Activated CD8-positive, alpha-beta T cell treated with anti-CD3 and anti-CD28 coated beads for 36 hours (primary cell): ENCODE results near the gene USP17L28. TPM values are rescaled to one million over a fixed set of nuclear protein-coding genes. Genes with fewer than 3 reads are reported as not detected.
"Not testable (repeated sequence)": the region's sequence is repeated elsewhere in the genome, so short reads cannot be mapped to it uniquely, and the experiment has no call there.

Source experiments
- ATAC-seq: fragments of 200-7000 bp; cut with Tn5 transposase; one replicate; pipeline ENCODE4 v1.10.0; 2021; ENCODE audit warnings: mild to moderate bottlenecking, moderate library complexity
- CTCF ChIA-PET: fragments of 350-600 bp; sonication (Branson Sonifier 250); formaldehyde crosslinking; loops from one replicate; lab custom pipeline; 2021; ENCODE audit warnings: antibody characterized with exemption; lab: Charles Lee
- POLR2A ChIA-PET: fragments of 350-600 bp; sonication (Branson Sonifier 250); formaldehyde crosslinking; loops from one replicate; lab custom pipeline; 2021; ENCODE audit warnings: antibody characterized with exemption; lab: Charles Lee
- DNase-seq: peaks from one replicate; pipeline ENCODE4 v3.0.0-alpha.2; 2020
- H3K27ac Mint-ChIP-seq: one replicate; pipeline ENCODE4 v1.8.0; 2021; ENCODE audit warnings: mild to moderate bottlenecking, mixed read lengths
- H3K27me3 Mint-ChIP-seq: one replicate; pipeline ENCODE4 v1.8.0; 2021; ENCODE audit warnings: mixed read lengths
- H3K36me3 Mint-ChIP-seq: one replicate; pipeline ENCODE4 v1.8.0; 2021; ENCODE audit warnings: low read depth, mixed read lengths
- H3K4me1 Mint-ChIP-seq: one replicate; pipeline ENCODE4 v1.8.0; 2021; ENCODE audit warnings: low read depth, mixed read lengths
- H3K4me3 Mint-ChIP-seq: one replicate; pipeline ENCODE4 v1.8.0; 2021; ENCODE audit warnings: mild to moderate bottlenecking, moderate library complexity, mixed read lengths
- H3K9me3 Mint-ChIP-seq: one replicate; pipeline ENCODE4 v1.8.0; 2021; ENCODE audit warnings: mixed read lengths
- intact Hi-C: fragments of 100-400 bp; cut with micrococcal nuclease; formaldehyde crosslinking; loops from one replicate; pipeline ENCODE4 v1.10.0; 2022
- total RNA-seq, 2 experiments: library from RNA; stranded (reverse); gene quantifications; one replicate each; pipeline ENCODE4 v1.2.3, GENCODE V29; 2021
- TF ChIP-seq, protein P1 (sequence below): fragments of 200-600 bp; IDR thresholded peaks from one replicate; pipeline ENCODE4 v1.8.0; 2022; ENCODE audit warnings: antibody characterized with exemption, mild to moderate bottlenecking

USP17L28 gene
- total RNA-seq, 2 experiments from 2014 or later, result not detected

DNA sequence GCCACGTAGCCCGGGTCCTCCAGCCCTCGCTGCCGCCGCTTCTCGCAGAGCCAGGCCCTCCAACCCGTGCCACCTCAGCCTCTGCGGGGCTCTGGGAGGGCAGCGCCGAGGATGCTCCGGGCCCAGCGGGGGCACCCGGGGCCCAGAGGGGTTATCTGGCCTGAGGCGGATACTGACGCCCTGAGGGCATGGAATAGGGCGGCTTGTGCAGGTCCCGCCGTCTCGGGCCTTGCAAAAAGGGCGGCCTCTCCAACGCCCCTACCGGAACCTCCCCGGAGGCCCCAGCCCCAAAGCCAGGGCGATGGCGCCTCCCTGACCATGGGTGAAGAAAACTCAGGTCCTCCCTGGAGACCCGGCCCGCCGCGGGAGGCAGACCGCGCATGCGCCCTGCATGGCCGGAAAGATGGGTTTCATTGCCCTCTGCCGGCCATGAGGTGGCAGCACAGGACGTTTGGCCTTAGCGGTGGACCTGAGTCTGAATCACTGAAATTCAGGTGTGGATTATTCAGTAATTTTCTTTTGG lies 32.4 kb downstream of the USP17L28 start:
- TF ChIP-seq, protein P1, sequence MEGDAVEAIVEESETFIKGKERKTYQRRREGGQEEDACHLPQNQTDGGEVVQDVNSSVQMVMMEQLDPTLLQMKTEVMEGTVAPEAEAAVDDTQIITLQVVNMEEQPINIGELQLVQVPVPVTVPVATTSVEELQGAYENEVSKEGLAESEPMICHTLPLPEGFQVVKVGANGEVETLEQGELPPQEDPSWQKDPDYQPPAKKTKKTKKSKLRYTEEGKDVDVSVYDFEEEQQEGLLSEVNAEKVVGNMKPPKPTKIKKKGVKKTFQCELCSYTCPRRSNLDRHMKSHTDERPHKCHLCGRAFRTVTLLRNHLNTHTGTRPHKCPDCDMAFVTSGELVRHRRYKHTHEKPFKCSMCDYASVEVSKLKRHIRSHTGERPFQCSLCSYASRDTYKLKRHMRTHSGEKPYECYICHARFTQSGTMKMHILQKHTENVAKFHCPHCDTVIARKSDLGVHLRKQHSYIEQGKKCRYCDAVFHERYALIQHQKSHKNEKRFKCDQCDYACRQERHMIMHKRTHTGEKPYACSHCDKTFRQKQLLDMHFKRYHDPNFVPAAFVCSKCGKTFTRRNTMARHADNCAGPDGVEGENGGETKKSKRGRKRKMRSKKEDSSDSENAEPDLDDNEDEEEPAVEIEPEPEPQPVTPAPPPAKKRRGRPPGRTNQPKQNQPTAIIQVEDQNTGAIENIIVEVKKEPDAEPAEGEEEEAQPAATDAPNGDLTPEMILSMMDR, result peak; percentile 75
- H3K27me3 Mint-ChIP-seq, H3K27ac Mint-ChIP-seq, intact Hi-C loops, POLR2A ChIA-PET, H3K9me3 Mint-ChIP-seq, H3K36me3 Mint-ChIP-seq, H3K4me1 Mint-ChIP-seq: not testable (repeated sequence)
- CTCF ChIA-PET, result interaction anchor here (0.6 kb wide), 1 partner anchor 380 kb away, joined by 3 read pairs; no protein-coding TSS in a partner anchor
- H3K4me3 Mint-ChIP-seq, result peak overlapping the region; percentile 53
- ATAC-seq (peak; percentile 61), DNase-seq (peak; percentile 76)

DNA sequence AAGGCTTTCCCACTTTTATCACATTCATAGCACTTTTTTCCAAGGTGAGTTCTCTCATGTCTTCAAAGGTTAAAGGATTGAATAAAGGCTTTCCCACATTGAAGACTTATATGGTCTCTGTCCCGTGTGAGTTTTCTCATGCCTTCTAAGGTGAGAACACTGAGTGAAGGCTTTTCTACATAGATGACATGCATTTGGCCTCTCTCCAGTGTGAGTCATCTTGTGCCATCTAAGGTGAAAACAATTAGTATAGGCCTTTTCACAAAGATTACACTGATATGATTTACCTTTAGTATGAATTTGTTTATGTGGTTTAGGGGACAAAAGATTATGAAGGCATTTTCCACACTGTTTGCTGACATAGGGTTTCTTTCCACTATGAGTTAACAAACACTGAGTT lies 35.4 kb downstream of the USP17L28 start:
- Mint-ChIP-seq H3K36me3 (no peaks in the 10 kb centered on the region), H3K4me1 (no peaks in the 10 kb centered on the region), H3K4me3 (no peak overlapping the region), H3K9me3 (no peaks in the 10 kb centered on the region), H3K27me3 (no peaks in the 10 kb centered on the region), H3K27ac (no peak overlapping the region)
- ChIA-PET POLR2A (no interaction called here), CTCF (no interaction called here)
- intact Hi-C loops, result no loop called here
- ATAC-seq (no peak), DNase-seq (no peak)
- TF ChIP-seq, protein P1, result no peak

DNA sequence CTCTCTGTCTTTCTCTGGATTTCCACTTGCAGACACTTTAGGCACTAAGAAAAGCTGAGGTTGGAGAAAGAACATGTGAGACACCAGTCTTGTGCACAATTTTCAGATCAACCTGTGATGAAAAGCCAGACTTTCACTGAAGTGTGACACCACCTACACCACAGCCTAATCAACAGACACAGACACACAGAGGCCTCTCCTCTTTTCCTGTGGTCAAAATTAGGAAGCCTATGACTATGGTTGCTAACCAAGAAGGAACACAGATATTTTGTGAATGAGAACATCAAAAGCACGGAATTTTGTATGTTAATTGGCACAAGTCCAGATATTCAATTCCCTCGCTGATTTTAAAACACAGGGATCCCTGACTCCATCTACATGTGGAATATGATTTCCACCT lies 40.3 kb downstream of the USP17L28 start:
- H3K36me3 Mint-ChIP-seq, ATAC-seq, H3K9me3 Mint-ChIP-seq, CTCF ChIA-PET, DNase-seq, POLR2A ChIA-PET, H3K4me1 Mint-ChIP-seq, H3K4me3 Mint-ChIP-seq, H3K27me3 Mint-ChIP-seq, H3K27ac Mint-ChIP-seq, intact Hi-C loops: not testable (repeated sequence)

Other genes with a start within 250 kb of the USP17L28 start
- not detected for gene FAM90A26, start 178.5 kb upstream of the USP17L28 start, total RNA-seq
- gene USP17L10, start 138.2 kb upstream of the USP17L28 start, total RNA-seq, result not detected
- gene USP17L11, start 133.5 kb upstream of the USP17L28 start, total RNA-seq, result not detected
- gene USP17L12, start 128.7 kb upstream of the USP17L28 start, total RNA-seq, result not detected
- not detected for gene USP17L13, start 124.0 kb upstream of the USP17L28 start, total RNA-seq
- not detected for gene USP17L15, start 114.5 kb upstream of the USP17L28 start, total RNA-seq
- gene USP17L17, start 105.0 kb upstream of the USP17L28 start, total RNA-seq, result not detected
- not detected for gene USP17L18, start 100.3 kb upstream of the USP17L28 start, total RNA-seq
- not detected for gene USP17L19, start 95.5 kb upstream of the USP17L28 start, total RNA-seq
- gene USP17L20, start 90.8 kb upstream of the USP17L28 start, total RNA-seq, result not detected
- gene USP17L21, start 86.0 kb upstream of the USP17L28 start, total RNA-seq, result not detected
- gene USP17L22, start 81.3 kb upstream of the USP17L28 start, total RNA-seq, result not detected
- not detected for gene USP17L24, start 23.7 kb upstream of the USP17L28 start, total RNA-seq
- not detected for gene USP17L25, start 19.0 kb upstream of the USP17L28 start, total RNA-seq
- gene USP17L26, start 14.2 kb upstream of the USP17L28 start, total RNA-seq, result not detected
- gene USP17L5, start 9.5 kb upstream of the USP17L28 start, total RNA-seq, result not detected
- gene USP17L27, start 4.7 kb upstream of the USP17L28 start, total RNA-seq, result not detected
- not detected for gene USP17L29, start 4.7 kb downstream of the USP17L28 start, total RNA-seq
- gene USP17L30, start 14.2 kb downstream of the USP17L28 start, total RNA-seq, result not detected
- gene DEFB131A, start 95.5 kb downstream of the USP17L28 start, total RNA-seq, result not detected